Lung (tissue), 12 donors: ENCODE results near the gene OR7D2. TPM values are rescaled to one million over a fixed set of nuclear protein-coding genes. Genes with fewer than 3 reads are reported as not detected.

Experiments used
- ATAC-seq: fragments of 200-7000 bp; cut with Tn5 transposase; one replicate; pipeline ENCODE4 v1.9.1; 2020; ENCODE audit warnings: moderate number of reproducible peaks; ENCODE audit not compliant: insufficient read depth, low FRiP score
- DNase-seq, 3 donors: peaks; one replicate each; pipeline ENCODE4 v3.0.0-alpha.2; 2013 to 2017
- H3K27ac ChIP-seq, 2 donors: one replicate each; pipeline ENCODE4 v1.5.1; 2013; ENCODE audit warnings: mild to moderate bottlenecking in 2 of 2, moderate library complexity in 2 of 2, control low read depth in 1 of 2, inconsistent platforms in 1 of 2, low read depth in 1 of 2, low read length in 1 of 2
- H3K27me3 ChIP-seq, 3 donors: one replicate each; pipeline ENCODE4 v1.5.1; 2013; ENCODE audit warnings: low read length in 2 of 3; ENCODE audit not compliant: control insufficient read depth in 3 of 3, insufficient read depth in 3 of 3
- H3K36me3 ChIP-seq, 4 donors: one replicate each; pipeline ENCODE4 v1.5.1; 2013; ENCODE audit warnings: low read length in 4 of 4, mild to moderate bottlenecking in 1 of 4, moderate library complexity in 1 of 4; ENCODE audit not compliant: control insufficient read depth in 4 of 4, insufficient read depth in 4 of 4
- H3K4me1 ChIP-seq, 5 donors: one replicate each; pipeline ENCODE4 v1.5.1; 2013; ENCODE audit warnings: low read length in 5 of 5, mild to moderate bottlenecking in 2 of 5, moderate library complexity in 1 of 5; ENCODE audit not compliant: control insufficient read depth in 5 of 5, insufficient read depth in 5 of 5
- H3K4me3 ChIP-seq: one replicate; pipeline ENCODE4 v1.5.1; 2013; ENCODE audit warnings: mild to moderate bottlenecking, control low read depth, moderate library complexity
- H3K9ac ChIP-seq, 2 donors: one replicate each; pipeline ENCODE4 v1.5.1; 2013; ENCODE audit warnings: low read length in 2 of 2, control low read depth in 1 of 2; ENCODE audit not compliant: insufficient read depth in 1 of 2
- H3K9me3 ChIP-seq, 4 donors: one replicate each; pipeline ENCODE4 v1.5.1; 2013; ENCODE audit warnings: low read length in 3 of 4, mild to moderate bottlenecking in 1 of 4, moderate library complexity in 1 of 4; ENCODE audit not compliant: control insufficient read depth in 4 of 4, insufficient read depth in 3 of 4
- CTCF ChIP-seq: IDR thresholded peaks from 2 replicates; pipeline ENCODE4 v1.5.1; 2012; ENCODE audit warnings: mild to moderate bottlenecking; ENCODE audit errors: control extremely low read depth, extremely low read depth
- WGBS, 2 donors: extraction: QIAGEN DNeasy Blood & Tissue Kit; methylation state at CpG; one replicate each; pipeline ENCODE4 v1.1.7; 2013; 5-methylcytosine and 5-hydroxymethylcytosine counted together
- polyA plus RNA-seq, 2 donors: library from polyadenylated mRNA; stranded (reverse); fragments of 200-250 nt; gene quantifications; one replicate each; pipeline ENCODE4 v1.2.1, GENCODE V29; 2013
- total RNA-seq, 2 donors: library from RNA; depleted of rRNA in 1 of 2; stranded (reverse); fragments of >200 nt in 1 of 2; gene quantifications; one replicate each; pipeline ENCODE4 v1.2.1, GENCODE V29; 2014 to 2021
- donor health status: control.
- donor health status: control.
- donor health status: Bipolar disorder and iron deficiency.
- donor health status: healthy.
- donor health status: DM: yes; HTN: yes; CAD: no.

The OR7D2 gene
- total and polyA plus RNA-seq, 4 donors: 0.01 TPM; not detected in 3

GRCh38 chr19:9175326-9175725, 3.5 kb upstream of the OR7D2 start:
- H3K27ac ChIP-seq: no peak overlapping the region
- no peak for DNase-seq
- H3K9me3 ChIP-seq: no peaks in the 10 kb centered on the region
- no peak for ATAC-seq
- no peak overlapping the region for H3K4me3 ChIP-seq
- no peak overlapping the region for H3K9ac ChIP-seq
- no peaks in the 10 kb centered on the region for H3K4me1 ChIP-seq
- WGBS, 2 donors: 93 to 94% methylated on average over 5 of the region's 5 CpGs
- no peaks in the 10 kb centered on the region for H3K36me3 ChIP-seq
- TF ChIP-seq CTCF: no peak
- peaks cover 0 to 3% (median 0%) of the 10 kb centered on the region in 3 donors for H3K27me3 ChIP-seq

- Histone ChIP-seq H3K27me3 (no peaks in the 10 kb centered on the region), H3K4me3 (no peak overlapping the region), H3K4me1 (no peaks in the 10 kb centered on the region), H3K9ac (no peak overlapping the region), H3K36me3 (no peaks in the 10 kb centered on the region), H3K9me3 (peaks cover 0 to 2% (median under 1%) of the 10 kb centered on the region in 4 donors), H3K27ac (no peak overlapping the region)
- DNase-seq: no peak
- ATAC-seq: no peak
- WGBS, 2 donors: 93 to 96% methylated on average over 17 of the region's 17 CpGs
- TF ChIP-seq CTCF: no peak
Observed at GRCh38 chr19:9183000-9183399, 4.2 kb downstream of the OR7D2 start.

- H3K4me3 ChIP-seq: no peak overlapping the region
Observed at GRCh38 chr19:9187191-9187590, 8.4 kb downstream of the OR7D2 start.

More at GRCh38 chr19:9187191-9187590, 8.4 kb downstream of the OR7D2 start:
- TF ChIP-seq CTCF: no peak
- H3K4me1 ChIP-seq: no peaks in the 10 kb centered on the region
- H3K9me3 ChIP-seq: peaks cover 0 to 8% (median 2%) of the 10 kb centered on the region in 4 donors
- H3K27me3 ChIP-seq: no peaks in the 10 kb centered on the region
- WGBS, 2 donors: 67 to 87% methylated on average over 6 of the region's 6 CpGs
- H3K9ac ChIP-seq: no peak overlapping the region
- no peak for ATAC-seq
- DNase-seq: no peak
- no peak overlapping the region for H3K27ac ChIP-seq
- H3K36me3 ChIP-seq: no peaks in the 10 kb centered on the region
